Measurements from ENCODE around the gene REV3L.
A peak's percentile ranks its signal among the peaks of the same experiment; 100 is the strongest.

REV3L gene

DNA sequence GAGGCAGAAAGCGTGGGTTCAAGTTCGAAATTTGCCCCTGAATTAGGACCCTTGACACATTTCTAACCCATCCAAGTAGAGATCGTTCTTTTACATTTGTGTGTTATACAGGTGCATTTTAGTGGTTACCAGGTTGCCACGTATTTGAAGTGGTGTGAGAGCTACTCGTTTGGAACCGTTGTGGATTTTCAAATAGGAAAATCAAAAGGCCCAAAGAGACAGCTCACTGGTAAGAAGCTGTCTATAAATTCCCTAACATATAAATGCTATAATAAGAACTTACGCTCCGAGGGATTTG, 1.6 kb upstream of the REV3L start:
- DNase-seq (ENCODE audit: extremely low read depth, low read depth), result no peak
- peak overlapping the region; percentile 91 for H3K4me3 ChIP-seq (replicated peaks; ENCODE audit: low read depth, low read length)
- no peak for TF ChIP-seq CTCF (IDR thresholded peaks at IDR 0.05; ENCODE audit: low read depth, low read length, missing control alignments)

DNA sequence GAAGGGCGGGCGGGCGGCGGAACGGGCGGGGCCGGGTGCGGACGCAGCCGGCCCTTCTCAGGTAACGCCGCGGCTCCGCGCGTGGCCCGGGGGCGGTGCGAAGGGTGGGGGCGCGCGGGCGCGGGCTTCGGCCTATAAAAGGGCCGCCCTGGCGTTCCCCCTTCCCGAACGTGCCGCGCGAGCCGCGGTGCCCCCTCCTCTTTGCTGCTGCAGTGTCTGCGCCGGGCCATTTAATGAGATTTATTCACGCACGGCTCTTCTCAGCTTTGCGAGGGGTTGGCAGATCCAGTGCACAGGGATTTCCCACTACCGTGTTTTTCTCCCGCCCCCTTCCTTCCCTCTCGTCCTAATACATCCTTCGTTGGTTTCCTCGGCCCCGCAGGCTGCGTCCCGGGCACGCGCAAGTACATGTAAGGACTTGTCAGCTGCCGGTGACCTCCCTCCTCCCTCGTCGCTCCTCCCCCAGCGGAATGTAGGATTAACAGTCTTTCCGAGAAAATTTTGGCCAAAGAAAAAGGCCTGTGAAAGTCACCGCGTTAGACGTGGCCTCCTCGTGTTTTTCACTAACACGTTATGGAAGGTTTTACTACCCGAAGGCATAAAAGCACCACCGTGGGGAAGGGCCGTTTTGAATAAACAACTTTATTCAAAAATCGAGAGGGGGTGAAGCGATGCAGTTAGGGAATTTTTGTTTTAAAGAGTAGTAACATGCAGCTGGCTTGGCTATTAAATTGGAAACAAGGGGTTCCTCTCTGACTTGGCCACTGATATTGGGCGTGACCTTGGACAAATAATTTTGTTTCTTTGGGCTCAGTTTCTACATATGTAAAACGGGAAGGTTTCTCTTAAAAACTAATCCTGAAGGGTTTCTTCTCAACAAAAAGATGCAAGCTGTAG, 966 bp upstream of the REV3L start:
- no peak for TF ChIP-seq CTCF (IDR thresholded peaks at IDR 0.05; ENCODE audit: low read depth, low read length, missing control alignments)
- H3K4me3 ChIP-seq (replicated peaks; ENCODE audit: low read depth, low read length), result peak overlapping the region; percentile 91
- DNase-seq (ENCODE audit: extremely low read depth, low read depth), result peak; percentile 84

GRCh38 chr6:111482188-111482958, 645 bp downstream of the REV3L start:
- peak overlapping the region; percentile 91 for H3K4me3 ChIP-seq (replicated peaks; ENCODE audit: low read depth, low read length)
- no peak for DNase-seq (ENCODE audit: extremely low read depth, low read depth)
- TF ChIP-seq CTCF (IDR thresholded peaks at IDR 0.05; ENCODE audit: low read depth, low read length, missing control alignments), result no peak

GRCh38 chr6:111481836-111482187, 1.2 kb downstream of the REV3L start:
- no peak for DNase-seq (ENCODE audit: extremely low read depth, low read depth)
- no peak for TF ChIP-seq CTCF (IDR thresholded peaks at IDR 0.05; ENCODE audit: low read depth, low read length, missing control alignments)

DNA sequence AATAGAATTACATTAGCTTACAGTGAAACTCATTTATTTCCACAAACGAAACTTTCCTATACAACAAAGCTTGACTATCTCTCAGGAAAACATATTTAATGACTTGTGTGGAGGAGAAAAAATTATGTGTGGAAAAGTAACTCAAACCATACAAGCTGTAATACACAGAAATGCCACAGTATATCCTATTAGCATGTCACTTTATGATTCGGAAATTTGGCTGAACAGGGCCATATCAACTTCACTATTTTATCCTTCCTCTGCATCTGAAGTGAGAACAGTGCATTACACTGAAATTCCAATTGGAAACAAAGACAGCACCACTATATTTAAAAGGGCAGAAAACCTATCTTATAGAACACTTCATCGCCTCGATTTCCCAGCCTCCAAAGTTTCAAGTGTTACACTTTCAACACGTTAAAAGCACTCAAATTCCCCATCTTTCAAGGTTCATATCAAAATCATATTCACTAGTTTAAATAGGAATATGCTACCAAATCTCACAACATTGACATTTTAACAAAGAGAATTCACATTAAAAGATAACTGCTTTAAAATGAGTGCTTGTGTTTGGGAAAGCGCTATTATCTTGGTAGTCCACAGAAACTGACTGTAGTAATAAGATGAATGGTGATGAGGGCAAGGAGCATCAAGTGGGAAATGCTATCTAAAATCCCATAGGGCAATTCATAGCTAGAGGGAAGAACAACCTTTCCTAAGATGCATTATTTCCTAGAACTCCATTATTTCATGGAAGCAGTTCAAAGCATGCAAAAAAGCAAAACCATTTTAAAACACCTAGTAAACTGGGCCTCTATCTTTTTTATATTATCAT, 1.8 kb downstream of the REV3L start:
- no peak for TF ChIP-seq CTCF (IDR thresholded peaks at IDR 0.05; ENCODE audit: low read depth, low read length, missing control alignments)
- peak overlapping the region; percentile 91 for H3K4me3 ChIP-seq (replicated peaks; ENCODE audit: low read depth, low read length)
- DNase-seq (ENCODE audit: extremely low read depth, low read depth), result no peak

More at GRCh38 chr6:111481836-111482187, 1.2 kb downstream of the REV3L start:
- peak overlapping the region; percentile 91 for H3K4me3 ChIP-seq (replicated peaks; ENCODE audit: low read depth, low read length)

DNA sequence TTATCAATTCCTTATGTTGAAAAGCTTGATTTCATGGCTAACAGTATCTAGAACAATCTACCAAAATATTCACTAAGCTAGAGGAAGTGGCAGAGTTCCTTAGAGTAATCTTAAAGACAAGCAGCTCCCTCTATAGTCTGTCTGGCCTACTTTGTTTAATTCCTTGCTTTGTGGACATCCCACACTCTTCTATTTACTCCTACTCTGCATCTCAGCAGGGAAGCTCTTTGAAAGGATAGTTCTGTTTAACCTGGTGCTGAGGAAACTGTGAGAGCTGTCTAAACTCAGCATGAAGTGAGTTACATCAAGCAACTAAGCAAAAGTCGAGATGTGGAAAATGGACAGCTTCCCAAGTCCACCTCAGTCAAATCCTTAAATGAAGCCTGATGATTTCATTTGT, 4.3 kb downstream of the REV3L start:
- H3K4me3 ChIP-seq (replicated peaks; ENCODE audit: low read depth, low read length), result 0 out of 2 replicates have a peak overlapping the region, but pooled peaks have one; percentile 2
- no peak for DNase-seq (ENCODE audit: extremely low read depth, low read depth)
- TF ChIP-seq CTCF (IDR thresholded peaks at IDR 0.05; ENCODE audit: low read depth, low read length, missing control alignments), result peak; percentile 21

Data from HFF-Myc (cell line).